H1 (cell line): ENCODE results near the gene SPATA4.

Source experiments
- BCL11A ChIP-seq, 2 experiments: IDR thresholded peaks; one replicate each; pipeline ENCODE4 v1.6.1; 2011; ENCODE audit warnings: low read depth in 2 of 2, low read length in 2 of 2, mild to moderate bottlenecking in 2 of 2
- BRCA1 ChIP-seq: IDR thresholded peaks from 2 replicates; pipeline ENCODE4 v1.6.1; 2012; ENCODE audit warnings: low read depth, low read length, improper control_type of control experiment
- CEBPB ChIP-seq: IDR thresholded peaks from 2 replicates; pipeline ENCODE4 v1.6.1; 2012; ENCODE audit warnings: low read depth, low read length
- CTCF ChIP-seq, 3 experiments: IDR thresholded peaks; 1 replicate in 2 of 3; 2 replicates in 1 of 3; pipeline versions ENCODE4 v1.5.1 to v1.6.1; 2011; ENCODE audit warnings: low read length in 3 of 3, mild to moderate bottlenecking in 3 of 3, inconsistent platforms in 2 of 3, low read depth in 1 of 3, moderate library complexity in 1 of 3; ENCODE audit not compliant: insufficient read depth in 1 of 3; ENCODE audit errors: control extremely low read depth in 1 of 3
- EP300 ChIP-seq, 2 experiments: IDR thresholded peaks; 1 replicate in 1 of 2; 2 replicates in 1 of 2; pipeline ENCODE4 v1.6.1; 2011 to 2012; ENCODE audit warnings: low read depth in 2 of 2, low read length in 2 of 2, mild to moderate bottlenecking in 2 of 2, borderline replicate concordance in 1 of 2, inconsistent platforms in 1 of 2, moderate library complexity in 1 of 2
- FOSL1 ChIP-seq: IDR thresholded peaks from 2 replicates; pipeline ENCODE4 v1.6.1; 2011; ENCODE audit warnings: mild to moderate bottlenecking, low read depth, low read length, moderate library complexity; ENCODE audit not compliant: insufficient read depth
- MAX ChIP-seq: IDR thresholded peaks from 2 replicates; pipeline ENCODE4 v1.6.1; 2012; ENCODE audit warnings: inconsistent platforms
- PHF8 ChIP-seq: fragments of 200-600 bp; sonication (generic); conservative IDR thresholded peaks from 2 replicates; pipeline ENCODE4 v1.7.1; 2012; ENCODE audit warnings: low read depth, mild to moderate bottlenecking, inconsistent platforms, low read length, moderate library complexity
- POLR2A ChIP-seq, 2 experiments: IDR thresholded peaks; 1 replicate in 1 of 2; 2 replicates in 1 of 2; pipeline ENCODE4 v1.6.1; 2011; ENCODE audit warnings: low read depth in 2 of 2, low read length in 2 of 2, mild to moderate bottlenecking in 2 of 2; ENCODE audit errors: control extremely low read depth in 1 of 2
- POLR2AphosphoS5 ChIP-seq: IDR thresholded peaks from 2 replicates; pipeline ENCODE4 v1.6.1; 2011; ENCODE audit warnings: low read depth, low read length
- YY1 ChIP-seq: IDR thresholded peaks from 2 replicates; pipeline ENCODE4 v1.6.1; 2011; ENCODE audit warnings: low read depth, mild to moderate bottlenecking, low read length

- TF ChIP-seq BRCA1 (no peak), POLR2A (IDR thresholded peaks at IDR 0.05; ENCODE audit: control extremely low read depth in 1 of 2, low read depth in 2 of 2, low read length in 2 of 2) (no peak), CTCF (IDR thresholded peaks at IDR 0.05; ENCODE audit: control extremely low read depth in 1 of 3, insufficient read depth in 1 of 3, low read depth in 1 of 3, low read length in 3 of 3) (no peak), MAX (no peak), YY1 (no peak), CEBPB (no peak), FOSL1 (no peak), EP300 (IDR thresholded peaks at IDR 0.05; ENCODE audit: borderline replicate concordance in 1 of 2, low read depth in 2 of 2, low read length in 2 of 2) (no peak), BCL11A (IDR thresholded peaks at IDR 0.05; ENCODE audit: low read depth in 2 of 2, low read length in 2 of 2) (no peak), PHF8 (no peak), POLR2AphosphoS5 (no peak)
Observed at GRCh38 chr4:176134670-176135069, 60.7 kb downstream of the SPATA4 start.
